Right kidney (tissue), 9 donors: Measurements from ENCODE around the gene RNF167.

Experiments used
- DNase-seq: peaks from one replicate; pipeline ENCODE4 v3.0.0-alpha.2; 2016
- long read RNA-seq, 8 donors: transcript quantifications; one replicate each; lab custom pipeline, GENCODE V29; 2026

RNF167 gene
- long read RNA-seq, donor 1, transcript RNF167-211 (9 exons, 1,757 nt): major isoform, 15 of 47 reads
- long read RNA-seq, donor 1, transcript RNF167-201 (10 exons, 1,915 nt): minor isoform, 8 of 47 reads
- long read RNA-seq, donor 1, partial matches to known transcripts: 11 of 47 reads
- long read RNA-seq, donor 1, other reads (novel, unspliced or antisense): 5 of 47 reads
- long read RNA-seq, donor 2, partial matches to known transcripts: 14 of 23 reads
- long read RNA-seq, donor 2, other reads (novel, unspliced or antisense): 0 of 23 reads
- long read RNA-seq, donor 3, transcript RNF167-211 (9 exons, 1,757 nt): major isoform, 11 of 51 reads
- long read RNA-seq, donor 3, partial matches to known transcripts: 33 of 51 reads
- long read RNA-seq, donor 3, other reads (novel, unspliced or antisense): 0 of 51 reads
- long read RNA-seq, donor 4, transcript RNF167-211 (9 exons, 1,757 nt): major isoform, 8 of 42 reads
- long read RNA-seq, donor 4, partial matches to known transcripts: 24 of 42 reads
- long read RNA-seq, donor 4, other reads (novel, unspliced or antisense): 0 of 42 reads
- long read RNA-seq, donor 5, transcript RNF167-211 (9 exons, 1,757 nt): major isoform, 14 of 19 reads
- long read RNA-seq, donor 5, partial matches to known transcripts: 0 of 19 reads
- long read RNA-seq, donor 5, other reads (novel, unspliced or antisense): 0 of 19 reads
- long read RNA-seq, donor 6, transcript RNF167-213 (3 exons, 619 nt): minor isoform, 6 of 46 reads
- long read RNA-seq, donor 6, transcript RNF167-211 (9 exons, 1,757 nt): major isoform, 12 of 46 reads
- long read RNA-seq, donor 6, transcript RNF167-201 (10 exons, 1,915 nt): minor isoform, 5 of 46 reads
- long read RNA-seq, donor 6, partial matches to known transcripts: 17 of 46 reads
- long read RNA-seq, donor 6, other reads (novel, unspliced or antisense): 0 of 46 reads
- long read RNA-seq, donor 7: 0 reads
- long read RNA-seq, donor 8, transcript RNF167-201 (10 exons, 1,915 nt): minor isoform, 8 of 42 reads
- long read RNA-seq, donor 8, transcript RNF167-211 (9 exons, 1,757 nt): major isoform, 16 of 42 reads
- long read RNA-seq, donor 8, partial matches to known transcripts: 9 of 42 reads
- long read RNA-seq, donor 8, other reads (novel, unspliced or antisense): 0 of 42 reads

DNA sequence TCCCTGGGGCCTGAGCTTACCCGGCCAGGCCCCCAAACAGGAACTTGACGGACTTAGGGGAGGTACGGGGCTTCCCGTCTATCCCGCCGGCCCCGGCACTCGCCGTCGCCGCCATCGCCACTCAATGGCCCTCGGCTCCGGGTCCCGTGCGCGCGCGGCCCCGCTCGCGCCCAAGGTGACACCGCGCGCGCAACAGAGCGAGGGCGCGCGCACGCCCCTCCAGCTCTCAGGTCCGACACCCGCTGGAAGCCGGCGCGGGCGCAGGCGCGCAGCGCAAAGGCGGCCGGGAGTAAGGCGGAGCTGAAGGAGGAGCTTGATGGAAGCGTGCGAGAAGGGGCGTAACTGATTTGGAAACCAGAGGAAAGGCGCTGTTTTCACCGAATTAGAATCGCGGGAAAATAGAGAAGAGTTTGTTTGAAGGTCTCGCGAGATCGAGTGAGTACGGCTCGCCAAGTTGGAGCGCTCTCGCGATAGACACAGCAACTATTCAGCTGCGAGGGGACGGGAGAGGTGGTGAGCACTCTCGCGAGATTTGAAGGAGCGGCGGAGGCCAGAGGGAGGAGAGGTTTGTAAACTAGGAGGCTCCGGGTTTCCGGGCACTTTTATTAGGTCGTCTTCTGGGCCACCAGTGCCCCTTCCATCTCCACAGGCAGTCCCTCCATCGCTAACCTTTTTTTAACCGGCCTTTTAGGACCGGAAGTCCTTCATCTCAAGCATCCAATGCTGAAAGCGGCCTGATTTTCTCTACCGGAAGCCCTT, at the start of gene RNF167, which contains the start of gene SLC25A11:
Gene RNF167 (plus strand): TSS at position 473 of the 759 bp plus-strand sequence. CDS start 642 bp downstream, outside the sequence.
Gene SLC25A11 (minus strand): TSS at position 251 of the 759 bp plus-strand sequence. CDS start 136 bp downstream, at position 115.
- peak; percentile 99 for DNase-seq

DNA sequence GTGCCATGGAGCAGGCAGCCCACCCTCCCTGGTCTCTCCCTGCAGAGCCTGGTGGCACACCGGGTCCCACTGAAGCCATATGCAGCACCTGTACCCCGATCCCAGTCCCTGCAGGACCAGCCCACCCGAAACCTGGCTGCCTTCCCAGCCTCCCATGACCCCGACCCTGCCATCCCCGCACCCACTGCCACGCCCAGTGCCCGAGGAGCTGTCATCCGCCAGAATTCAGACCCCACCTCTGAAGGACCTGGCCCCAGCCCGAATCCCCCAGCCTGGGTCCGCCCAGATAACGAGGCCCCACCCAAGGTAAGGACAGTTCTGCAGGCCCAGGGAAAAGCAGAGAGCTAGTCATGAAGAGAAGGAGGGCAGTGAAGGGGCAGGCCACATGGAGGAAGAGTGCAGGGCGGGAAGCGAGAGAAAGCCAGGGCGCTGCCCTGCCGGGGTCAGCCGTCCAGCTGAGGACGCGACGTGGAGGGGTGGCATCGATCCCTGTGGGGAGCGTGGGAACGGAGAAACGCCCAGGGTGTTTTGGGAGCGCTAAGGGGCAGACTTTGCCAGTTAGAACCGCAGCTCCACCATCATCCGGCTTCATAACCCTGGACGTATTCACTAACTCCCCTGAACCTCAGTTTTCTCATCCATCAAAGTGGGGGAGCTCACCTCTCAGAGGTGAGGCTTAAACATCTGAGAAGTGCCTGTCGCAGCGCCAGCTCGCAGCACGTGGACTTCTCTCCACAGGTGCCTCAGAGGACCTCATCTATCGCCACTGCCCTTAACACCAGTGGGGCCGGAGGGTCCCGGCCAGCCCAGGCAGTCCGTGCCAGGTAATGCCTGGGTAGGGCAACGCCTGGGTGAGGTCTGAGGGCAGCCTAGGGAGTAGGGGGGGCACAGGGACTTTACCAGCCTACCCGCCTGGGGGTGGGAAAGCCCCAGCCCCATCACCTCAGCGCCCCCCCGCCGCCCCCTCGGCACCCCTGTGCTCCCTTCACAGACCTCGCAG, 48.4 kb upstream of the RNF167 start:
- no peak for DNase-seq

DNA sequence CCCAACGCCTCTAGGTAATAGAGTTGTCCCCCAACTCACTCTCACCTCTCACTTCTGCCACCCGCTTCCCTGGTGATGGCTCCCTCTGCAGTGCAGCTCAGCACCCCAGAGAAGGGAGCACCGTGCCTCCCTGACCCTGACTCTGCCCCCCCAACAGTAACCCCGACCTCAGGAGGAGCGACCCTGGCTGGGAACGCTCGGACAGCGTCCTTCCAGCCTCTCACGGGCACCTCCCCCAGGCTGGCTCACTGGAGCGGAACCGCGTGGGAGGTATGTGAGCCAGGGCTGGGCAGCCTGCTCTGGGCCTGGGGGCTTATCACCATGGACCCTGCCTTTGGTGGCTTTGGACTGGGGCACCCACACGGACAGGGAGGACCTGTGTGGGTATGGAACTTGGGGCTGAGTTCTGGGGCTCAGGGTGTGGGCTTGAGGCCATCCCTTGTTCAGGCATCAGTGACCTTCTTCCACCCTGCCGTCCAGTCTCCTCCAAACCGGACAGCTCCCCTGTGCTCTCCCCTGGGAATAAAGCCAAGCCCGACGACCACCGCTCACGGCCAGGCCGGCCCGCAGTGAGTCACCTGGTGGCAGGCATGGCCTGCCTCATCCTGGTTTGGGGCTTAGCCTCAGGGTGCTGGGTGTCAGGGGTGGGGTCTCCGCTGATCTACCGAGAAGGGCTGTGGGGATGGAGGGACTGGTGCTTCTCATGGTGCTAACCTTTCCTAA, 47.4 kb upstream of the RNF167 start:
- DNase-seq: peak; percentile 55

DNA sequence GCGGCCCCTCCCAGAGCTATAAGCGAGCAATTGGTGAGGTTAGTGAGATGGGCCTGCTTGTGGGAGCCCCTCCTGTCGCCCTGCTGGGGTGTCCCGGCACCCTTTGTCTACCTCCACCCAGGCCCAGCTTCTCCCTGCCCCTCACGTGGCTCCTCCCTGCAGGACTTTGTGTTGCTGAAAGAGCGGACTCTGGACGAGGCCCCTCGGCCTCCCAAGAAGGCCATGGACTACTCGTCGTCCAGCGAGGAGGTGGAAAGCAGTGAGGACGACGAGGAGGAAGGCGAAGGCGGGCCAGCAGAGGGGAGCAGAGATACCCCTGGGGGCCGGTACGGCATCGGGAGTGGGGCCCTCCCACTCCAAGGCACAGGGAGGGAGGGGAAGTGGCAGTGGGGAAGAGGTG, 46.8 kb upstream of the RNF167 start:
- no peak for DNase-seq

DNA sequence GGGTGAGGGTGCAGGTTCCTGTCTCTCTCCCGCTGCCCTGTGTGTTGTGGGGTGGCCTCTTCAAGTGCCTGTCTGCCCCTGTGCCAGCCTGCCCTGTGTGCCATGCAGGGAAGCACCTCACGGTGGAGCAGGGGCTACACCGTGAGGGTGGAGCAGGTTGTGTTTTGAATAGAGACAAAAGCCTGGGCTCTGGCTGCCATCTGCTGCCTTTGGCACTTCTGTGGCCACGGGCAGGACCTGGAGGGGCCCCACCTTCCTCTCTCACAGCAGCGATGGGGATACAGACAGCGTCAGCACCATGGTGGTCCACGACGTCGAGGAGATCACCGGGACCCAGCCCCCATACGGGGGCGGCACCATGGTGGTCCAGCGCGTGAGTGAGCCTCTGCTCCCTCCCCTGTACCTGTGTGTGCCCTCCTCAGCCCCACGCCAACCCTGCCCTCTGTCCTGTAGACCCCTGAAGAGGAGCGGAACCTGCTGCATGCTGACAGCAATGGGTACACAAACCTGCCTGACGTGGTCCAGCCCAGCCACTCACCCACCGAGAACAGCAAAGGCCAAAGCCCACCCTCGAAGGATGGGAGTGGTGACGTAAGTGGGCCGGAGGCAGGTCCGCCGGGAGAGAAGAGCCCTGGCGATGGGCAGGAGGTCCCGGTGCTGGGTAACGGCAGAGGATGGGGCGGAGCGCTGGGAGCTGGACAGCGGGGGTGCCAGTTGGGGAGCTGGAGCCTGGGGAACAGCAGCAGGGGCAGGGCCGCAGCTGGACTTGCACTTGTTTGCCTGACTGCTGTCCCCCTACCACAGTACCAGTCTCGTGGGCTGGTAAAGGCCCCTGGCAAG, 46.1 kb upstream of the RNF167 start:
- no peak for DNase-seq

DNA sequence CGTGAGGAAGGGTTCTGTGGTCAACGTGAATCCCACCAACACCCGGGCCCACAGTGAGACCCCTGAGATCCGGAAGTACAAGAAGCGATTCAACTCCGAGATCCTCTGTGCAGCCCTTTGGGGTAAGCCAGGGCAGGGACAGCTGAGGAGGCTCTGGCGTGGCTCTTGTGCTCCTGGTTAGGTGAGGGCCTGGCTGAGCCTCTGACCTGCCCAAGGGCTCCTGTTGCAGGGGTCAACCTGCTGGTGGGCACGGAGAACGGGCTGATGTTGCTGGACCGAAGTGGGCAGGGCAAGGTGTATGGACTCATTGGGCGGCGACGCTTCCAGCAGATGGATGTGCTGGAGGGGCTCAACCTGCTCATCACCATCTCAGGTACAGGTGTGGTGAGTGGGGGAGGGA, 44.9 kb upstream of the RNF167 start:
- DNase-seq: no peak

DNA sequence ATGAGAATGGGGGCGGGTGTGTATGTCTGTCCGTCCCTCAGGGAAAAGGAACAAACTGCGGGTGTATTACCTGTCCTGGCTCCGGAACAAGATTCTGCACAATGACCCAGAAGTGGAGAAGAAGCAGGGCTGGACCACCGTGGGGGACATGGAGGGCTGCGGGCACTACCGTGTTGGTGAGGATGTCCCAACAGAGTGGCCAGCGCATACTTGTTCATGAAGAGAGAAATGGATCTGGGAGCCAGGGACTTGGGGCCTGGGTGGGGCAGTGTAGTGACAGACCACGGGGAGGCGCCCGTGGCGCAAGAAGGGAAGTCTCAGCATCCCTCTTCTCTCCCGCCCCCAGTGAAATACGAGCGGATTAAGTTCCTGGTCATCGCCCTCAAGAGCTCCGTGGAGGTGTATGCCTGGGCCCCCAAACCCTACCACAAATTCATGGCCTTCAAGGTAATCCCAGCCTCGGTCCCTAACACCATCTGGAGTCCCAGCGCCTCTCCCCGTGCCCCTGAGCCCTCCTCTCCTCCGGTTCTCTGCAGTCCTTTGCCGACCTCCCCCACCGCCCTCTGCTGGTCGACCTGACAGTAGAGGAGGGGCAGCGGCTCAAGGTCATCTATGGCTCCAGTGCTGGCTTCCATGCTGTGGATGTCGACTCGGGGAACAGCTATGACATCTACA, 44.3 kb upstream of the RNF167 start:
- no peak for DNase-seq

DNA sequence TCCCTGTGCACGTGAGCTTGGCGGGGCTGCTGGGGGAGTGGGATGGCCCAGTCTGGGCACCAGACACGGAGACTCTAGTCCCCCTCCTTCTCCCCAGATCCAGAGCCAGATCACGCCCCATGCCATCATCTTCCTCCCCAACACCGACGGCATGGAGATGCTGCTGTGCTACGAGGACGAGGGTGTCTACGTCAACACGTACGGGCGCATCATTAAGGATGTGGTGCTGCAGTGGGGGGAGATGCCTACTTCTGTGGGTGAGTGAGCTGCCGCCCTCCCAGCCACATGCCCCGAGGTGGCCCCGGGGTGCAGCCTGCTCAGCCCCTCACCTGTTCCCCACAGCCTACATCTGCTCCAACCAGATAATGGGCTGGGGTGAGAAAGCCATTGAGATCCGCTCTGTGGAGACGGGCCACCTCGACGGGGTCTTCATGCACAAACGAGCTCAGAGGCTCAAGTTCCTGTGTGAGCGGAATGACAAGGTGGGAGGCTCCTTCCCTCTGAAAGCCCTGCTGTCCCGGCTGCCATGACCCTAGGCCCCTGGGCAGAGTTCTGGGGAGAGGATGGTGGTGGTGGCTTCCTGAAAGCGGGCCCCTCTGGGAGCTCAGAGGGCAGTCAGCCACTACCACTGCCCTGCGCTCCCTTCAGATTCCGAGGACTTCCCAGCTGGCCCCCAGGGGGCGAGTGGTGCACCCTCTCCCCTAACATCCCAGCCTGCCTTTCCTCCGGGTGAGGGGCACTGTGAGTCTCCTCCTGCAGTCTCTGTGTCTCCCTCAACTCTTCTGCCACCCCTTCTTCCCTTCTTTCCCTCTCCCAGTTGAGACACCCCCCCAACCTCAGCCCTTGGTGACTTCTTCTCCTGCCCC, 43.5 kb upstream of the RNF167 start:
- no peak for DNase-seq

DNA sequence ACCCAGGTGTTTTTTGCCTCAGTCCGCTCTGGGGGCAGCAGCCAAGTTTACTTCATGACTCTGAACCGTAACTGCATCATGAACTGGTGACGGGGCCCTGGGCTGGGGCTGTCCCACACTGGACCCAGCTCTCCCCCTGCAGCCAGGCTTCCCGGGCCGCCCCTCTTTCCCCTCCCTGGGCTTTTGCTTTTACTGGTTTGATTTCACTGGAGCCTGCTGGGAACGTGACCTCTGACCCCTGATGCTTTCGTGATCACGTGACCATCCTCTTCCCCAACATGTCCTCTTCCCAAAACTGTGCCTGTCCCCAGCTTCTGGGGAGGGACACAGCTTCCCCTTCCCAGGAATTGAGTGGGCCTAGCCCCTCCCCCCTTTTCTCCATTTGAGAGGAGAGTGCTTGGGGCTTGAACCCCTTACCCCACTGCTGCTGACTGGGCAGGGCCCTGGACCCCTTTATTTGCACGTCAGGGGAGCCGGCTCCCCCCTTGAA, 42.8 kb upstream of the RNF167 start:
- DNase-seq: no peak

DNA sequence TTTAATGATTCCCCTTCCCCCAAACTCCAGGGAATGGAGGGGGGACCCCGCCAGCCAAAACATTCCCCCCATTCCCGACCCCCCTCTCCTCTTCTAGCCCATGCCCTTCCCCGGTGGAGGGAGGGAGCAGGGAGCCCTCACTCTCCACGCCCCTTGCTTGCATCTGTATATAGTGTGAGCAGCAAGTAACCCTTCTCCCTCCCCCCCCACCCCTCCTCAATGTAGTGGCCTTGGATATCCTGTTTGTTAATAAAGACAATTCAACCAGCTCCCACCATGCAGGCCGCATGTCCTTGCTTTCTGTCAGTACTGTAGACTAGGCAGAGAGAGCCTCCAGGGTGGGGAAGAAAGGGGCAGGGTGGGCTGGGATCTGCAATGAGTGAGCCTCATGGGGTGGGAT, 42.3 kb upstream of the RNF167 start:
- DNase-seq: no peak

DNA sequence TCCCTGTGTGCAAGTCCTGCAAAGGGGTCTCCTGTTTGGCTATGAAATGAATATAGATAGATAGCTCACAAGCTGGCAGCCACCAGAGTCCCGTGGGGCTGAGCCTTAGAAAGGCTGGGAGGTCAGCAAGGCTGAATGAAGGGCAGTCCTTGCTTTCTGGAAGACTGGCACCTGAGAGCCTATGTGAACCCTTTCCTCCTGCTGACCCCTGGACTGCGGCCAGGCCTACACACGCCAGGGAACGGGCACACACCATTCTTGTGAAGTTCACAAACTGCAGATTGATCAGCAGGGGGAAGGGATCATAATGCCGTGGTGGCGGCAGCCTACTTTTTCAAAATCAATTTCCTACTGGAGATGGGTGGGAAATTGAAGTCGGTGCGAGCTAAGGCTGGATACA, 41.7 kb upstream of the RNF167 start:
- no peak for DNase-seq

DNA sequence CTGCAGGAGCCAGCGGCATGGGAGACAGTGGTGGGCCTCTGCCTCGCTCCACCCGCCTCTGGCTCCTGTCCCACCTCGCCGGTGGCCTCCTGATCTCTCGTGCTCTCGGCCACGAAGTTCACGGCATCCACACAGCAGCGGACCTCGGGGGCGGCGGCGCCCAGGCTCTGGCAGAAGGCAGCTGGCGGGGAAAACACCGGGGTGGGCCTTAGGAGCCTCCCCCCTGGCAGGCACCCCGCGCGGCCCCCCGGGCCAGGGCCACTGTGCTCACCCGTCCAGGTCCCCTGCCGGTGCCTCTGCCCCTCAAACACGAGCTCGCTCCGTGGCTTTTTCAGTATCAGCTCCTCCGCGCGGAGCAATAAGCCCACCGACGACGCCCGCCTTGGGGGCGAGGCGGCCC, 41.1 kb upstream of the RNF167 start:
- DNase-seq: no peak

DNA sequence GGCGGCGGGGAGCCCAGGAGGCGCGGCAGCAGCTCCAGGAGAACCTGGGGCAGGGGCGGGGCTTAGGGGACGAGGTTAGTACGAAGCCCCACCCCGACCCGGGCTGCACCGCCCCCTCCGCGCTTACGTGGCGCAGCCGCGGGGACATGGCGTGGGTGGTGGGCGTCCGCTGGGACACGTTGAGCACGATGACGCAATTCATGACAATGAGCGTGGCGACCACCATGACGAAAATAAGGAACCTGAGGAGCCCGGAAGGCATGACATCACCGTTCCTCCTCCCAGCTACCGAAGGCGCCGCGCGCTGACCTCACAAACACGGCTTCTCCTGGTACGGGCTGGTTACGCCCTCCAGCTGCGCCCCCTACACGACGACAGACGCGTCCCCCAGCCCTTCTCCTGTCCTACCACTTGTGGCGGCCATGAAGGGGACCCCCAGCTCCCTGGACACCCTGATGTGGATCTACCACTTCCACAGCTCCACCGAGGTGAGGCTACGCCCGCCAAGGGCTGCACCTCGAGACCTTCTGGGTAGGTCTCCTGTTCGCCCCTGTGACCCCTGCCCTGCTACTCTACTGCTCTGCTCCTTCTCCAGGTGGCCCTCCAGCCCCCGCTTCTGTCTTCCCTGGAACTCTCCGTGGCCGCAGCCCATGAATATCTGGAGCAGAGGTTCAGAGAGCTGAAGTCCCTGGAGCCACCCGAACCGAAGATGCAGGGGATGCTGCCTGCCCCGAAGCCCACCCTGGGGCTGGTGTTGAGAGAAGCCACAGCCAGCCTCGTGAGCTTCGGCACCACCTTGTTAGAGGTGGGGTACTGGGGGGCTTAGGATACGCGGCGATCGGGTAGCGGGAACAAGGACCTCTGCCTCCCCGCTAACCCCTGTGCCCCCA, 40.5 kb upstream of the RNF167 start, which contains the start of gene C17orf107:
Gene C17orf107 (plus strand): TSS at position 196 of the 890 bp plus-strand sequence. CDS start 227 bp downstream, at position 423.
- peak; percentile 81 for DNase-seq

DNA sequence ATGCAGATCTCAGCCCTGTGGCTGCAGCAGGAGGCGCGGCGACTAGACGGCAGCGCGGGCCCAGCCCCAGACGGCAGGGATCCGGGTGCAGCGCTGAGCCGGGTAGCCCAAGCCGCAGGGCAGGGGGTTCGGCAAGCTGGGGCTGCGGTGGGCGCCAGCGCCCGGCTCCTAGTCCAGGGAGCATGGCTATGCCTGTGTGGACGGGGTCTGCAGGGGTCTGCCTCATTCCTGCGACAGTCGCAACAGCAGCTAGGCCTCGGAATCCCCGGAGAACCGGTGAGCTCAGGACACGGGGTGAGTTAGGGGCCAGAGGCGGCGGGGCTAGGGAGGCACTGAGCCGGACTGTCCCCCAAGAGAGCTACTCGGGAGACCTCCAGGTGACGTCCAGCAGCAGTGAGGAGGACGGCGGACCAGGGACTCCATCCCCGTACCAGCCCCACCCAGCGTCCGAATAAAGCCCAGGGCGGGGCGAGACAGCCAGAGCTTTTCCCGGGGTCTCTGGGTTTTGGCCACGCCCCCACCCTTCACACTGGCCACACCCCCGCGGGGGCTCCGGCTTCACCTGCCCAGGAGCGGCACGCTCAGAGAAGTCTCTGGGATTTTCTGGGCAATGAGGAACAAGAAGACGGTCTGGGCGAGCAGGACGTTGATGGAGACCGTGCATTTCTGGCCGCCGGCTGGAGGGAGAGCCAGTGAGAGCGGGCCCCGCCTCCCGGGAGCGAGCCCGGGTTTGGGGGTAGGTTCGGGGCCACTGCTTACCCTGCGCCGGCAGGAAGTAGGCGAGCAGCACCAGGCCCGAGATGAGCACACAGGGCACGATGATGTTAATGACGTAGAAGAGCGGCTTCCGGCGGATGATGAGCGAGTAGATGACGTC, 39.6 kb upstream of the RNF167 start:
- peak; percentile 72 for DNase-seq
